ENCODE results near the gene OR6Q1.

OR6Q1 gene

DNA sequence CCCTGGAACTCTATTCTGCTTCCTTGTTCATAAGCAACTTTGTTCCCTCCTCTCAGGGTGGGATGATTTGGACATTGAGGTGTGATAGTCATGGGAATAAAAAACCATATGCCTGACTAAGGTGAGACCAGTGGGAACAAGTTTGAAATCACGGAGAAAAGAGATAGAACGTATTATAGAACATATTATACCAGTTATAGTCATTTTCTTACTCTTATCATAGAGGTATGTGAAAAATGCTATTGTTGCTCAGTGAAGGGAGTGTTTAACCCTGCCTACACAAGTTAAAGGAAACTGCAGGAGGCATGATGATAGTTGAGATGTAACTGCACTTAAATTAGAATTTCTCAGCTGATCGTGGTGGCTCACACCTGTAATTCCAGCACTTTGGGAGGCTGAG lies 15.5 kb downstream of the OR6Q1 start:
- no peak overlapping the region for H3K27ac ChIP-seq
- no peaks in the 10 kb centered on the region for H3K4me1 ChIP-seq
- TF ChIP-seq Cebpa-rat (IDR thresholded peaks at IDR 0.05) = no peak
- no peak overlapping the region for H3K4me3 ChIP-seq
- no peak overlapping the region for H3K4me2 ChIP-seq
- no peaks in the 10 kb centered on the region for H3K36me3 ChIP-seq
- no peaks in the 10 kb centered on the region for H3K27me3 ChIP-seq
- no peaks in the 10 kb centered on the region for H4K20me1 ChIP-seq
- H3K9me3 ChIP-seq (replicated peaks in 1 of 11) = no peaks in the 10 kb centered on the region
- no peak overlapping the region for H3K9ac ChIP-seq

DNA sequence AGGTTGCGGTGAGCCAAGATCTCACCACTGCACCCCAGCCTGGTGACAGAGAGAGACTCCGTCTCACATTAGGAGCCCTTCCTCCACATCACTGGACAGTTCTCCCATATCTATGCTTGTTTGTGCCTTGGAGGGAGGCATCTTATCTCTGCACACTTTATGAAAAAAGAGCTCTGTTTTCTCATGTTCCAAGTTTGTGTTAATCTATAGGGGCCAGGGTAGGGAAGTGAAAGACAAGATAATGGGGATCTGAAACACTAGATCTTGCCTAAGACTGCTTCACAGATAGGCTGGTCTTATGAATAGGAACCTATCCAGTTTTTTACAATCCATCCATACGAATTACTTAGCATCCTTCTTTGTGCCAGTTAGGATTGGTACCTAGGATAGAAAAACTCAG lies 17.1 kb downstream of the OR6Q1 start:
- no peak for TF ChIP-seq Cebpa-rat (IDR thresholded peaks at IDR 0.05)
- no peak overlapping the region for H3K27ac ChIP-seq
- H3K36me3 ChIP-seq = no peaks in the 10 kb centered on the region
- no peaks in the 10 kb centered on the region for H3K4me1 ChIP-seq
- no peaks in the 10 kb centered on the region for H3K9me3 ChIP-seq (replicated peaks in 1 of 11)
- no peak overlapping the region for H3K4me2 ChIP-seq
- H4K20me1 ChIP-seq = no peaks in the 10 kb centered on the region
- H3K27me3 ChIP-seq = no peaks in the 10 kb centered on the region
- no peak overlapping the region for H3K4me3 ChIP-seq
- no peak overlapping the region for H3K9ac ChIP-seq

DNA sequence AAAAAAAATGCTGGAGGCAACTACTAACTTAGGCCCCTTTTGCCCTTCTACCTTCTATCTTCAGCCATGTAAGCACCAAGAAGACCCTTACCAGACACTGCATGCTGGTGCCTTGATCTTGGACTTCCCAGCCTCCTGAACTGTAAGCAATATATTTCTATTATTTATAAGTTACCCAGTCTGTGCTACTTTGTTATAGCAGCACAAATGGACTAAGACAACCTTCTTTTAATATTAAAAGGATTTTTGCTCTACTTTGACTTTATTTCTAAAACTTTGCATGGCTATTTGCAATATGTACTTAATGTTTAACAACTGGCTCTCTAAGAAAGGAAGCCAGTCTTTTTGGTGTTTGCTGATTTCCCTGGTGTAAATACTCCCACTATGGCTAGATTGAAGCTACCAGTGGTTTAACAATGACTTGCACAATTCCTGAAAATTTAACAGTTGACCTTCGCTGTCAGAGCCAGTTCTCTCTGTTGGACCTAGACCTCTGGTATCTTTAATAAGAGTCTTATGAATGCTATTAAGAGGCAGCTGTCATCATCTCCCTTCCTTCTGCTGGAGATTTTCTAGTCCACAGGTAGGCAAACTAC lies 25.2 kb downstream of the OR6Q1 start:
- Histone ChIP-seq H3K27ac (no peak overlapping the region), H4K20me1 (no peaks in the 10 kb centered on the region), H3K4me1 (no peaks in the 10 kb centered on the region), H3K36me3 (no peaks in the 10 kb centered on the region), H3K4me3 (no peak overlapping the region), H3K4me2 (no peak overlapping the region), H3K9ac (no peak overlapping the region), H3K27me3 (no peaks in the 10 kb centered on the region), H3K9me3 (replicated peaks in 1 of 11) (no peaks in the 10 kb centered on the region)
- TF ChIP-seq Cebpa-rat (IDR thresholded peaks at IDR 0.05) = no peak

DNA sequence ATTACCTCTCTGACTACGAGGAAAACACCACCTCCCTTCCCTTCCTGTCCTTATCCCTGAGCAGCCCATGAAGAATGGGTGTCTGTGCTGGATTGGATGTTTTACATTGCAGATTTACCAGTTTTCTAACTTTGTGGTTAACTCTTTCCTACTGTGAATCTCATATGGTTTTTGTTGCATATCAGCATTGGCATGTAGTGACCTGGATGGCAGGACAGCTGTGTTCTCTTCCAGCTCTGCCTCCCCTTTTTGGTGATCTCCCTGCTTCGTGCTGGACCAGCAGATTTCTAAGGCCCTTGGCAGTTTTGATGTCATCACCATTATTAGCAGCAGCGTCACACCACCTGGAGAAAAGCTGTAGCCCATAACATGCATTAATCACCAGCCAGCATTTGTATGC lies 26.7 kb downstream of the OR6Q1 start:
- Histone ChIP-seq H3K9me3 (replicated peaks in 1 of 11) (no peaks in the 10 kb centered on the region), H3K4me1 (no peaks in the 10 kb centered on the region), H4K20me1 (no peaks in the 10 kb centered on the region), H3K36me3 (no peaks in the 10 kb centered on the region), H3K27me3 (no peaks in the 10 kb centered on the region), H3K4me3 (no peak overlapping the region), H3K4me2 (no peak overlapping the region), H3K27ac (no peak overlapping the region), H3K9ac (no peak overlapping the region)
- TF ChIP-seq Cebpa-rat (IDR thresholded peaks at IDR 0.05) = no peak

DNA sequence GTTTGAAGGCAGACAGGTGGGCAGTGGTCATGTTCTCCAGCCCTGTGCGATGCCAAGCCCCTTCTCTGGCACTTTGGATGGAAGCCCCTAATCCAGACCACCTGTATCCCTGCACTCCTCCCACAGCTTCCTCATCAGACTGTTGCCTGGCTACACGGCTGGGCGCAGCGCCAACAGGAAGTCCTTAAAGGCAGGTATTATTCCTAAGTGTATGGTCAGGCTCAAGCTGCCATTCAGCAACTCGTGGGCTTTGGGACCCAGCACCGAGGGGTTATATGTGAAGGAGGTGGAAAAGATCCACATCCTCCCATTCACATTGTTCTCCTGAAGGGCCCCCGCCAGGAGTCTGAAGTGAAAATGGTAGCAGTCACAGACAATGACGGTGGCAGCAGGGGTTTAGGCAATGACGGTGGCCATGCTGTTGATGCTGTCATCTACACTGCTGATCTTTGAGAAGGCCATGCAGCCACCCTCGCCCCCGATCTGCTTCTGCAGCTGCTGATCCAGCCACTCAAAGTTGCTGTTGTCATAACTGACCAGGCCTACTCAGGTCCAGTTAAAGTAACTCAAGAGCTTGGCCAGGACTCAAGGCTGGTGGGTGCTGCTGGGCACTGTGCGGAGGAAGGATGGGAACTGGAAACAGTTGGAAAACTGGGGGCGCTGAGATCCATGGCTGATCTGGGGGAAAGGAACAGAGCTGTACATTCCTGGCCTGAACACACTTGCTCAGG lies 27.7 kb downstream of the OR6Q1 start:
- Histone ChIP-seq H3K9ac (no peak overlapping the region), H3K4me2 (no peak overlapping the region)
- no peak for TF ChIP-seq Cebpa-rat (IDR thresholded peaks at IDR 0.05)

DNA sequence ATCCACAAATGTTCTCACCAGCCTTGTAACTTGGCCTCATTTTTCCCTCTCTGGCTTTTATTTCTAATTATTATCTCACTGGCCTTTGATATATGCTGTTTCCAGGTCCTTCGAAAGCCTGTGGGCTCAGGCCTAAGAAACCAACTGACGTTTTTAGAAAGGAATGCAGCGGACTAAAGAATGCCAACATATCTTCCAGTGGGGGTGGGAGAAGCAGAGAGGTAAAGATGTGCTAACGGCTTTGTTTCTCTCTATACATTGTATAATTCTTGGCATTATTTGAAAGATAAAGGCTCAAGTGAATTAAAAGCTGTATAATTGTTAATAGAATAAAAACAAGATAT lies 28.2 kb downstream of the OR6Q1 start:
- H3K4me2 ChIP-seq = no peak overlapping the region

More for the DNA sequence above, 27.7 kb downstream of the OR6Q1 start:
- Histone ChIP-seq H3K27me3 (no peaks in the 10 kb centered on the region), H3K4me3 (no peak overlapping the region), H3K27ac (no peak overlapping the region), H3K9me3 (replicated peaks in 1 of 11) (no peaks in the 10 kb centered on the region), H3K4me1 (no peaks in the 10 kb centered on the region), H3K36me3 (no peaks in the 10 kb centered on the region), H4K20me1 (no peaks in the 10 kb centered on the region)

DNA sequence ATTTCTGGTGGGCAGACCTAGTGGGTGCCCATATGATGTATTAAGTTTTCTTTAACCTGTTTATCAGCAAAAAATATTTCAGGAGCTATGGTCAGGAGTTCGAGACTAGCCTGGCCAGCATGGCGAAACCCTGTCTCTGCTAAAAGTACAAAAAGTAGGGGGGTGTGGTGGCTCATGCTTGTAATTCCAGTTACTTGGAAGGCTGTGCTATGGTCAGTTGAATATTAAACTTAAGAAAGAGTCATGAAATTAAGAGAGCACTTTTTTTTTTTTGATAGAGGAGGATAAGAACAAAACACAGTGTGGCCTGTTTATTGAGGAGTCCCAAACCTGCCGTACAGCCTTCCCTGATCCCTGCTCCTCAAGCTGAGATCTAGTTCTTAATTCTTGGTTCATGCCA lies 29.8 kb downstream of the OR6Q1 start:
- Histone ChIP-seq H3K27ac (no peak overlapping the region), H3K4me3 (no peak overlapping the region), H4K20me1 (no peaks in the 10 kb centered on the region), H3K36me3 (no peaks in the 10 kb centered on the region), H3K9ac (no peak overlapping the region), H3K4me1 (no peaks in the 10 kb centered on the region), H3K27me3 (no peaks in the 10 kb centered on the region), H3K9me3 (replicated peaks in 1 of 11) (no peaks in the 10 kb centered on the region), H3K4me2 (no peak overlapping the region)
- no peak for TF ChIP-seq Cebpa-rat (IDR thresholded peaks at IDR 0.05)

More for the DNA sequence above, 28.2 kb downstream of the OR6Q1 start:
- TF ChIP-seq Cebpa-rat (IDR thresholded peaks at IDR 0.05) = no peak
- Histone ChIP-seq H3K4me3 (no peak overlapping the region), H3K36me3 (no peaks in the 10 kb centered on the region), H3K4me1 (no peaks in the 10 kb centered on the region), H3K9ac (no peak overlapping the region), H3K27me3 (no peaks in the 10 kb centered on the region), H3K27ac (no peak overlapping the region), H4K20me1 (no peaks in the 10 kb centered on the region), H3K9me3 (replicated peaks in 1 of 11) (no peaks in the 10 kb centered on the region)

DNA sequence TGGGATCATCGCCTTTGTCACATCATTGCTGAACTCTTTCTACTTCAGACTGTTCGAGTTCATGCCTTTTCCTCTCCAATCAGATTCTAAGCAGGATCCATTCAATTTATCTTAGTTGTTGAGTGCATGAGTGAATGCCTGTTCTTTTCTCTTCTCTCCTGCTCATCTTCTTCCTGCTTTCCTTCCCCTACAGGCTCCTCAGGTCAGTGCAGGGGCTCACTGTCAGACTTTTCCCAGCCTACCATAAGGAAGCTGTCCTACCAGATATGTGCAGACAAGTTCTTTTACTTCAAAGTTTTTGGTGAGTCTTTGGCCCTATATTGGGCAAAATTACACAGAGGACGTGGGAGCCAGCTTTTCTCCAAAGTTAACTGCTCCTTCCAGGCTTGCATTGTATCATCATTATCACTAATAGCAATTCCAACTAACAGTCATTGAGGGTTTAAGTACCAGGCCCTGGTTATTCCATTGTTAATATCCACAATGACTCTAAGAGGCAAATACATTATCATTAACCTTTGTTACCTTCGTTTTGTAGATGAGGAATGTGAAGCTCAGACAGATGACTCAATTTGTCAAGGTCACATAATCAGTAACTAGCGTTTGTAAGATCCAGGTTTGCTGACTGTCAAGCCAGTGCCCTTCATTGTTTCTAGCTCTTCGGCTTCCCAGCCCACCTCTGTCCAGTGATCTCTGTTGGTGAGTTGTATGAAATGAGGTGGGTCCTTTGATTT lies 30.4 kb downstream of the OR6Q1 start:
- Histone ChIP-seq H3K9me3 (replicated peaks in 1 of 11) (no peaks in the 10 kb centered on the region), H3K27me3 (no peaks in the 10 kb centered on the region), H3K4me2 (no peak overlapping the region), H3K4me3 (no peak overlapping the region), H3K4me1 (no peaks in the 10 kb centered on the region), H3K36me3 (no peaks in the 10 kb centered on the region), H4K20me1 (no peaks in the 10 kb centered on the region), H3K27ac (no peak overlapping the region), H3K9ac (no peak overlapping the region)
- no peak for TF ChIP-seq Cebpa-rat (IDR thresholded peaks at IDR 0.05)

DNA sequence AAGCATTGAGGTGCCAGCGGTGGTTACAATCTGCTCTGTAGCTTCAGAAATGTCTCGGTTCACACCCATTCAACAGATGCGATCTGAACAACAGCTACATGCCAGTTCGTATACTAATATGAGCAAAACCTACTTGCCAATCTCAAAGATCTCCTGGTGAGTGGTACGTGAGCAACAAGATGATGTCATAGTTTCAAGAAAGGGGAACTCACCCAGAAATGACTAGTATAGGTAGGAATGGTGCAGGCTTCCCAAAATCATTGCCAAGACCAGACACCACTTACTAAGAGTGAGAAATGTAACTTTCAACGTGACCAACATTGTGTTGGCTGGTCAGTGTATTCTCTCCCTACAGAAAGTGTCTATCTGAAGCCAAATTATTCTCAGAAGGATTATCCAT lies 31.1 kb downstream of the OR6Q1 start:
- Histone ChIP-seq H3K36me3 (no peaks in the 10 kb centered on the region), H3K4me3 (no peak overlapping the region), H3K27me3 (no peaks in the 10 kb centered on the region), H3K4me1 (peaks cover 0 to 7% (median 4%) of the 10 kb centered on the region in 10 experiments; a peak in 7 of 20 replicates), H3K9ac (no peak overlapping the region), H3K9me3 (replicated peaks in 1 of 11) (no peaks in the 10 kb centered on the region), H4K20me1 (no peaks in the 10 kb centered on the region), H3K4me2 (no peak overlapping the region), H3K27ac (no peak overlapping the region)
- TF ChIP-seq Cebpa-rat (IDR thresholded peaks at IDR 0.05) = no peak

DNA sequence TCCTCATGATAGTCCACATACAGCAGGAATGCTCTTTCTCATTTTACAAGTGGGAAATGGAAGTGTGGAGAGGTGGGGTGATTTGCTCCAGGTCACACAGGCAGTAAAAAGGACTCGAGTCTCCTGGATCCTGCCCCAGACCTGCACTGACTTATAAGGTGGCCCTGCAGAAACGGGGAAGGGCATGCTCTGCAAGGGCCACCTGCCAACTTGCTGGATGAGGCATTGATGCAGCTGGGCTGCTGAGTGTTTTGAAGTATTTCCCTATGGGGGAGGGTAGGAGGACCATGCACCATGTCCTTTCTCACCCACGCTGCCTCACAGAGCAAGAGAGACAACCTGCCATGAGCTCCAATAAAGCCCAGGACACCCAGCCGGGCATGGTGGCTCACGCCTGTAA lies 36.9 kb downstream of the OR6Q1 start:
- Histone ChIP-seq H3K4me3 (no peak overlapping the region), H3K36me3 (no peaks in the 10 kb centered on the region), H3K27ac (no peak overlapping the region), H3K4me2 (no peak overlapping the region), H4K20me1 (no peaks in the 10 kb centered on the region; a peak in 1 of 22 replicates), H3K4me1 (peaks cover 0 to 7% (median 4%) of the 10 kb centered on the region in 10 experiments; a peak in 7 of 20 replicates), H3K27me3 (no peaks in the 10 kb centered on the region), H3K9ac (no peak overlapping the region), H3K9me3 (replicated peaks in 1 of 11) (no peaks in the 10 kb centered on the region)
- no peak for TF ChIP-seq Cebpa-rat (IDR thresholded peaks at IDR 0.05)

All from BLaER1 treated with 17β-estradiol and CSF1 and Interleukin-3, amounts not matched to agents 10 nM and 100 nM (cell line).